Uterus (tissue), 4 donors: ENCODE results near the gene EYS. TPM values are rescaled to one million over a fixed set of nuclear protein-coding genes. Genes with fewer than 3 reads are reported as not detected.

ENCODE experiments used
- DNase-seq, 2 donors: peaks; one replicate each; pipeline ENCODE4 v3.0.0-alpha.2; 2019 to 2020
- H3K27ac ChIP-seq, 2 donors: fragments of 200-600 bp; sonication (generic); 1 replicate in 1 of 2; 2 replicates in 1 of 2; pipeline ENCODE4 v1.5.1; 2016 to 2018
- H3K27me3 ChIP-seq, 2 donors: fragments of 200-600 bp; sonication (generic); one replicate each; pipeline ENCODE4 v1.5.1; 2018 to 2019; ENCODE audit warnings: control low read depth in 1 of 2
- H3K36me3 ChIP-seq, 2 donors: fragments of 200-600 bp; sonication (generic); one replicate each; pipeline ENCODE4 v1.5.1; 2019; ENCODE audit warnings: control low read depth in 1 of 2
- H3K4me1 ChIP-seq, 2 donors: fragments of 200-600 bp; sonication (generic); one replicate each; pipeline ENCODE4 v1.5.1; 2018 to 2019; ENCODE audit warnings: control low read depth in 1 of 2
- H3K4me3 ChIP-seq, 2 donors: fragments of 200-600 bp; sonication (generic); 1 replicate in 1 of 2; 2 replicates in 1 of 2; pipeline ENCODE4 v1.5.1; 2018 to 2019; ENCODE audit warnings: mild to moderate bottlenecking in 1 of 2
- H3K9me3 ChIP-seq, 2 donors: fragments of 200-600 bp; sonication (generic); one replicate each; pipeline ENCODE4 v1.5.1; 2019; ENCODE audit warnings: control low read depth in 1 of 2
- POLR2A ChIP-seq, 2 donors: fragments of 450-650 bp; IDR thresholded peaks; one replicate each; pipeline ENCODE4 v1.6.1; 2016; ENCODE audit warnings: antibody characterized with exemption in 2 of 2, mild to moderate bottlenecking in 1 of 2, moderate library complexity in 1 of 2
- intact Hi-C: fragments of 100-400 bp; cut with DNase I; formaldehyde crosslinking; loops from one replicate; pipeline ENCODE4 v1.15.1; 2023; ENCODE audit warnings: low total_unique reads
- total RNA-seq, 4 donors: library from RNA; depleted of rRNA in 3 of 4; stranded (reverse); fragments of >200 nt in 3 of 4; gene quantifications; one replicate each; pipeline versions ENCODE4 v1.1.0 to v1.2.4, GENCODE V29; 2014 to 2023
- TF ChIP-seq, protein P1 (sequence below), 4 experiments: fragments of 200-600 bp in 2 of 4; fragments of 450-650 bp in 2 of 4; sonication (generic) in 2 of 4; IDR thresholded peaks; one replicate each; pipeline ENCODE4 v1.5.1; 2016 to 2019; ENCODE audit warnings: antibody characterized with exemption in 4 of 4, mild to moderate bottlenecking in 2 of 4, moderate library complexity in 1 of 4
- donor health status: DM: yes; HTN: yes; CAD: no.

EYS gene
- total RNA-seq, 4 donors from 2014 or later: 1.3 TPM; not detected in 3

DNA sequence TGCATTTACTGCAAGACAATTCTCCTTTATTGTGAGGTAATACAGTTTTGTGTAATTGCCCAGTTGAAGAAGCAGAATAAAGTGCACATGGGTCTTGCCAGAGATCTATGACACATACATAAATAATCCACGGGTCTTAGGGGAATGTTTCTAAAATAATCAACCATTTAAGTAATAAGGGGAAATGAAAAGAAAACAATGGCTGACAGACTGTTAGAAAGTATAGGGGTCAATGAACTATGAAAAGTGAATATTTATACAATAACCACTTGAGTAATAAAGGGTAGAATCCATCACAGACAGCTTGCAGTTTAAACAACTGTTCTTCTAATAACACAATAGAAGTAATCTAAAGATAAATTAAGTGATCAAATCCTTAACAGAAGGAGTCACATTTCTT is 477.2 kb downstream of the EYS start:
- TF ChIP-seq, protein P1, sequence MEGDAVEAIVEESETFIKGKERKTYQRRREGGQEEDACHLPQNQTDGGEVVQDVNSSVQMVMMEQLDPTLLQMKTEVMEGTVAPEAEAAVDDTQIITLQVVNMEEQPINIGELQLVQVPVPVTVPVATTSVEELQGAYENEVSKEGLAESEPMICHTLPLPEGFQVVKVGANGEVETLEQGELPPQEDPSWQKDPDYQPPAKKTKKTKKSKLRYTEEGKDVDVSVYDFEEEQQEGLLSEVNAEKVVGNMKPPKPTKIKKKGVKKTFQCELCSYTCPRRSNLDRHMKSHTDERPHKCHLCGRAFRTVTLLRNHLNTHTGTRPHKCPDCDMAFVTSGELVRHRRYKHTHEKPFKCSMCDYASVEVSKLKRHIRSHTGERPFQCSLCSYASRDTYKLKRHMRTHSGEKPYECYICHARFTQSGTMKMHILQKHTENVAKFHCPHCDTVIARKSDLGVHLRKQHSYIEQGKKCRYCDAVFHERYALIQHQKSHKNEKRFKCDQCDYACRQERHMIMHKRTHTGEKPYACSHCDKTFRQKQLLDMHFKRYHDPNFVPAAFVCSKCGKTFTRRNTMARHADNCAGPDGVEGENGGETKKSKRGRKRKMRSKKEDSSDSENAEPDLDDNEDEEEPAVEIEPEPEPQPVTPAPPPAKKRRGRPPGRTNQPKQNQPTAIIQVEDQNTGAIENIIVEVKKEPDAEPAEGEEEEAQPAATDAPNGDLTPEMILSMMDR (IDR thresholded peaks at IDR 0.05): no peak
- TF ChIP-seq POLR2A (IDR thresholded peaks at IDR 0.05): no peak
- H3K27ac ChIP-seq: no peak overlapping the region
- no peaks in the 10 kb centered on the region for H3K9me3 ChIP-seq
- intact Hi-C loops: no loop called here
- H3K4me1 ChIP-seq: no peaks in the 10 kb centered on the region
- H3K4me3 ChIP-seq: no peak overlapping the region
- H3K36me3 ChIP-seq: no peaks in the 10 kb centered on the region
- no peaks in the 10 kb centered on the region for H3K27me3 ChIP-seq
- DNase-seq: no peak

DNA sequence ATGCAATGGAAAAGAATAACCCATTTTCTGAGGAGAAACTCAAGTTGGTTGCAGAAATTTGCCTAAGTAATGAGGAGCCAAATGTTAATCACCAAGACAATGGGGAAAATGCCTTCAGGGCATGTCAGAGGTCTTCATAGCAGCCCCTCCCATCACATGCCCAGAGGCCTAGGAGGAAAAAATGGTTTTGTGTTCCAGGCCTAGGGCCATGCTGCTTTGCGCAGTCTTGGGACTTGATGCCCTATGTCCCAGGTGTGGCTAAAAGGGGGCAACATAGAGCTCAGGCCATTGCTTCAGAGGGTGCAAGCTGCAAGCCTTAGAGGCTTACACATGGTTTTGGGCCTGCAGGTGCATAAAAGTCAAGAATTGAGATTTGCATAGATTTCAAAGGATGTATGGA is 485.9 kb downstream of the EYS start:
- no peak for DNase-seq
- Histone ChIP-seq H3K4me3 (no peak overlapping the region), H3K27me3 (no peaks in the 10 kb centered on the region), H3K27ac (no peak overlapping the region), H3K4me1 (no peaks in the 10 kb centered on the region), H3K9me3 (no peaks in the 10 kb centered on the region), H3K36me3 (no peaks in the 10 kb centered on the region)
- intact Hi-C loops: no loop called here
- no peak for TF ChIP-seq POLR2A (IDR thresholded peaks at IDR 0.05)
- TF ChIP-seq, protein P1 (IDR thresholded peaks at IDR 0.05): no peak

DNA sequence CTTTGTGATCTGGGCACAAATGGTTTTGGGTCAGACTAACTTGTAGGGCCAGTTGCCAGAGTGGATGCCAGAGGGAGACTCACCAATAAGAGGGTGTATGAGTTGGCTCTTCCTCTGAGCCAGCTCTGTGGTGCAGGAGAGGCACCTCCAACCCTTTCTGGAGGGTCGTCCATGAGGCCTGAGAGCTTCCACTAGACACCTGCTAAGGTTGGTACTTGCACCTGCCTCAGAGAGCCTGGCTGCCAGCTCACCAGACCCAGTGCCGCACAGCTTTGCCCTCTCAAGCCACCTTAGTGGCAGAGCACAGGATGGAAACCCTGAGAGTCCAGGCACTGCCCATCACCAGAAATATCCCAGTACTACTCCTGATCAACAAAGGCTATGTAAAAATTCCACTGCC is 504.3 kb downstream of the EYS start:
- intact Hi-C loops: no loop called here
- Histone ChIP-seq H3K4me1 (no peaks in the 10 kb centered on the region), H3K27me3 (no peaks in the 10 kb centered on the region), H3K27ac (no peak overlapping the region), H3K4me3 (no peak overlapping the region), H3K36me3 (no peaks in the 10 kb centered on the region), H3K9me3 (no peaks in the 10 kb centered on the region)
- DNase-seq: no peak
- TF ChIP-seq POLR2A (IDR thresholded peaks at IDR 0.05): no peak
- TF ChIP-seq, protein P1 (IDR thresholded peaks at IDR 0.05): no peak

DNA sequence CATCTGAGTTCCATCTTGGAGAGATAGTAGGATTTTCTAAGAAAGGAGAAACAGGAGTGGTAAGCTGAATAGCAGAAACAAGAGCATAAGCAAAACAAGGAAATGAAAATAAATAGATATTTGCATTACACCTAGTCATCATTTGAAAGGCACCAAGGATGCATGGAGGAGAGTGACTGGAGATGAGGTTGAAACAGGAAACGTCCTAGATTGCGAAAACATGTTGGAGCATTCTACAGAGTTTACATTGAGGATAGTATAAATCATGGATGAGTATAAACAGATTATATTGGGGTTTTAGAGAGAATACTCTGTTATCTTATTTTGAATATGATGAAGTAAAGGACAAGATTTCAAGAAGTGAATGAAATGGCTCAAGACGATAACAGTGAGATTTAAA is 507.3 kb downstream of the EYS start:
- Histone ChIP-seq H3K36me3 (no peaks in the 10 kb centered on the region), H3K9me3 (no peaks in the 10 kb centered on the region), H3K4me3 (no peak overlapping the region), H3K27ac (no peak overlapping the region), H3K27me3 (no peaks in the 10 kb centered on the region), H3K4me1 (no peaks in the 10 kb centered on the region)
- intact Hi-C loops: no loop called here
- no peak for TF ChIP-seq POLR2A (IDR thresholded peaks at IDR 0.05)
- TF ChIP-seq, protein P1 (IDR thresholded peaks at IDR 0.05): no peak
- DNase-seq: no peak

DNA sequence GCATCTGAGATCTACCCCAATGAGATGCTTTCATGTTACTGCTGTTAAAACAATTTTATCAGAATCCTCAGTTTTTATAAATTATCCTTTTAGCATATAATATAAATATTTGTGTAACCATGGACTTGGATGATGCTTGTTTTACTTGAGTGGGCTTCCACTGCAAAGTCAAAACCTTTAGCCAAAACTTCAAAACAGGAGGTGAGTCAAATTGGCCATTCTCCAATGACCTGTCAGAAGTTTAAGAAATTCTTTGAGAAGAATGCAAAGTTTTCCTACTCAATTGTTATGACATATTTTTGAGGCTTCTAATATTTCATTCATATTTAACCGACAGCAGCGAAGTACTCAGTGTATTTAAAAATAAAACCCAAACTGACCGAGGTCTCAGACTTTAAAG is 507.9 kb downstream of the EYS start:
- no peaks in the 10 kb centered on the region for H3K36me3 ChIP-seq
- H3K9me3 ChIP-seq: no peaks in the 10 kb centered on the region
- no peak for TF ChIP-seq POLR2A (IDR thresholded peaks at IDR 0.05)
- TF ChIP-seq, protein P1 (IDR thresholded peaks at IDR 0.05): no peak
- H3K4me3 ChIP-seq: no peak overlapping the region
- no peaks in the 10 kb centered on the region for H3K27me3 ChIP-seq
- intact Hi-C loops: no loop called here
- no peak for DNase-seq
- H3K4me1 ChIP-seq: no peaks in the 10 kb centered on the region
- H3K27ac ChIP-seq: no peak overlapping the region
